ENCODE data around the gene FGF2. TPM values are rescaled to one million over a fixed set of nuclear protein-coding genes. Genes with fewer than 3 reads are reported as not detected.

FGF2 gene
- total RNA-seq, 4 donors from 2014 or later, result 19.0 to 32.8 (median 24.6) TPM

- no peak for DNase-seq (ENCODE audit: low spot score in 2 of 2)
- peaks cover 0 to 4% (median 0%) of the 10 kb centered on the region in 4 donors for H3K9me3 ChIP-seq
- no peak overlapping the region for H3K4me3 ChIP-seq
- no peak overlapping the region for H3K27ac ChIP-seq
- H3K4me1 ChIP-seq, result peaks cover 0 to 8% (median 0%) of the 10 kb centered on the region in 4 donors
- TF ChIP-seq POLR2A (IDR thresholded peaks at IDR 0.05) (no peak), EP300 (IDR thresholded peaks at IDR 0.05) (no peak)
- TF ChIP-seq, protein P1, sequence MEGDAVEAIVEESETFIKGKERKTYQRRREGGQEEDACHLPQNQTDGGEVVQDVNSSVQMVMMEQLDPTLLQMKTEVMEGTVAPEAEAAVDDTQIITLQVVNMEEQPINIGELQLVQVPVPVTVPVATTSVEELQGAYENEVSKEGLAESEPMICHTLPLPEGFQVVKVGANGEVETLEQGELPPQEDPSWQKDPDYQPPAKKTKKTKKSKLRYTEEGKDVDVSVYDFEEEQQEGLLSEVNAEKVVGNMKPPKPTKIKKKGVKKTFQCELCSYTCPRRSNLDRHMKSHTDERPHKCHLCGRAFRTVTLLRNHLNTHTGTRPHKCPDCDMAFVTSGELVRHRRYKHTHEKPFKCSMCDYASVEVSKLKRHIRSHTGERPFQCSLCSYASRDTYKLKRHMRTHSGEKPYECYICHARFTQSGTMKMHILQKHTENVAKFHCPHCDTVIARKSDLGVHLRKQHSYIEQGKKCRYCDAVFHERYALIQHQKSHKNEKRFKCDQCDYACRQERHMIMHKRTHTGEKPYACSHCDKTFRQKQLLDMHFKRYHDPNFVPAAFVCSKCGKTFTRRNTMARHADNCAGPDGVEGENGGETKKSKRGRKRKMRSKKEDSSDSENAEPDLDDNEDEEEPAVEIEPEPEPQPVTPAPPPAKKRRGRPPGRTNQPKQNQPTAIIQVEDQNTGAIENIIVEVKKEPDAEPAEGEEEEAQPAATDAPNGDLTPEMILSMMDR (IDR thresholded peaks at IDR 0.05), result no peak
- H3K36me3 ChIP-seq, result peaks cover 0 to 54% (median 0%) of the 10 kb centered on the region in 3 donors
- no peaks in the 10 kb centered on the region for H3K27me3 ChIP-seq
- WGBS, 2 donors, result 77% methylated on average over 5 of the region's 5 CpGs
These were observed 56.5 kb downstream of the FGF2 start for GRCh38 chr4:122882857-122883735.

DNA sequence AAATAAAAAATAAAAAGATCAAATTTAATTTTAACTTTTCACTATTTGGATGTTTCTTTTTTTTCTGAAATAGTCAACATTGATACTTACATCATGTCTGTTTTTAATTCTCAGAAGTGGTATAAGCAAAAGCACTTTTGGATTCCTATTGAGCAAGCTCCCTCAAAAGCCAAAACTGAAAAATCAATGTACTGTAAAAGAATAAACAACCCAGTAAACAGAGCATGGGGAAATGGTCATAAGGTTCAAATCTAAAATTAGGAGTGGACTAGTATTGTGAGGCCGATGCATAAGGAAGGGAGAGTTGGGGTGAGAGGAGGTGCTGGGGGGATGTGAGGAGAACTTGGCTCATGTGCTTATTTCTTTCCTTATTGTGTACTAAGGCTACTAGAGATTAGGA lies 57.9 kb downstream of the FGF2 start:
- peaks cover 0 to 13% (median 0%) of the 10 kb centered on the region in 4 donors for H3K4me1 ChIP-seq
- TF ChIP-seq, protein P1 (IDR thresholded peaks at IDR 0.05), result no peak
- TF ChIP-seq POLR2A (IDR thresholded peaks at IDR 0.05), result no peak
- TF ChIP-seq EP300 (IDR thresholded peaks at IDR 0.05), result no peak
- peaks cover 0 to 53% (median 0%) of the 10 kb centered on the region in 3 donors for H3K36me3 ChIP-seq
- no peaks in the 10 kb centered on the region for H3K27me3 ChIP-seq
- 22 to 37% methylated on average over 1 of the region's 1 CpG for WGBS, 2 donors
- H3K4me3 ChIP-seq, result no peak overlapping the region
- H3K9me3 ChIP-seq, result peaks cover 0 to 4% (median 0%) of the 10 kb centered on the region in 4 donors
- no peak for DNase-seq (ENCODE audit: low spot score in 2 of 2)
- H3K27ac ChIP-seq, result peak overlapping the region in 2 of 4 donors; percentile 37 to 67

GRCh38 chr4:122889726-122890125 lies 63.1 kb downstream of the FGF2 start:
- TF ChIP-seq POLR2A (IDR thresholded peaks at IDR 0.05) (no peak), EP300 (IDR thresholded peaks at IDR 0.05) (no peak)
- TF ChIP-seq, protein P1 (IDR thresholded peaks at IDR 0.05), result no peak
- 49 to 66% methylated on average over 1 of the region's 1 CpG for WGBS, 2 donors
- Histone ChIP-seq H3K27me3 (no peaks in the 10 kb centered on the region), H3K4me3 (no peak overlapping the region), H3K27ac (peak overlapping the region in 2 of 4 donors; percentile 26 to 59), H3K4me1 (peaks cover 0 to 17% (median 0%) of the 10 kb centered on the region in 4 donors), H3K9me3 (no peaks in the 10 kb centered on the region), H3K36me3 (peaks cover 0 to 48% (median 0%) of the 10 kb centered on the region in 3 donors)
- DNase-seq (ENCODE audit: low spot score in 2 of 2), result no peak

DNA sequence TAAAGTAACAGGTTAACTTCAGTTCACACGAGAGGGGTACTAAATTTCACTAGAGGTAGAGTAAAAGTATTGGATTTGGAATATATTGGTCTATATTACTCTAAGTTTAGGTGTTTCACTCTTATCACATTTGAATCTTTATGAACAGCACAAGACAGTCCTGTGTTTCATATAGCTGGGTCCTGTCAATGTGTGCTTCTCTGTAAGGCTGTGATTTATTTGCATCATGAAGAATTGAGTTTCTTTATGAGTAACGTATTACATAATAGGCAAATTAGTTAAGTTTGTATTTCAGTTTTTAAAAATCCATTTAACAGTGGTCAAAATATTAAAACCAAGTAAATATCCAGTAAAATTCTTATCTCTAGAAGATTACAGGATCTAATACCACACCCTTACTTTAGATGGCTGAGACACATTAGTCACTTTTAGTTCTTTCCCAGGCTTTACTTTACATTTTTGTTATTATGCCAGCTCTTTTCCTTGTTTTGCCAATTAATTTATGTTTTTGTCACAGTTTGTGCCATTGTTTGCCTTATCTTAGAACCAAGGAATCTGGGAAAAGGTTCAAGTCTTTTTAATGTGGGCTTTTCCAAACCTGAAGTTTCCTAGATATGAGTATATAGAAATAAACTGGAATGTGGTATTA lies 63.6 kb downstream of the FGF2 start:
- DNase-seq (ENCODE audit: low spot score in 2 of 2), result no peak
- Histone ChIP-seq H3K36me3 (peaks cover 0 to 48% (median 0%) of the 10 kb centered on the region in 3 donors), H3K9me3 (no peaks in the 10 kb centered on the region), H3K27ac (peak overlapping the region in 2 of 4 donors; percentile 26 to 59), H3K4me1 (peaks cover 0 to 21% (median under 1%) of the 10 kb centered on the region in 4 donors), H3K4me3 (no peak overlapping the region), H3K27me3 (no peaks in the 10 kb centered on the region)
- TF ChIP-seq EP300 (IDR thresholded peaks at IDR 0.05) (no peak), POLR2A (IDR thresholded peaks at IDR 0.05) (no peak)
- TF ChIP-seq, protein P1 (IDR thresholded peaks at IDR 0.05), result no peak
- 59 to 79% methylated on average over 2 of the region's 2 CpGs for WGBS, 2 donors

All from tibial nerve (tissue), 4 donors.